GM13976 (cell line): Measurements from ENCODE around the gene INAFM2.

Experiments
- DNase-seq: peaks from one replicate; pipeline ENCODE4 v3.0.0; 2012; ENCODE audit warnings: low spot score
- in situ Hi-C: fragments of 300-500 bp; cut with MboI; formaldehyde crosslinking; loops from one replicate; pipeline ENCODE4 v1.12.0; 2022; ENCODE audit warnings: low sequenced_read_pairs, mixed read lengths, inconsistent platforms; ENCODE audit not compliant: unreplicated experiment
- TF ChIP-seq, protein P1 (sequence below): IDR thresholded peaks from 2 replicates; pipeline ENCODE4 v1.5.1; 2012; ENCODE audit warnings: borderline replicate concordance, mild to moderate bottlenecking; ENCODE audit not compliant: insufficient read depth; ENCODE audit errors: extremely low read depth, missing control alignments, control extremely low read depth

The INAFM2 gene

DNA sequence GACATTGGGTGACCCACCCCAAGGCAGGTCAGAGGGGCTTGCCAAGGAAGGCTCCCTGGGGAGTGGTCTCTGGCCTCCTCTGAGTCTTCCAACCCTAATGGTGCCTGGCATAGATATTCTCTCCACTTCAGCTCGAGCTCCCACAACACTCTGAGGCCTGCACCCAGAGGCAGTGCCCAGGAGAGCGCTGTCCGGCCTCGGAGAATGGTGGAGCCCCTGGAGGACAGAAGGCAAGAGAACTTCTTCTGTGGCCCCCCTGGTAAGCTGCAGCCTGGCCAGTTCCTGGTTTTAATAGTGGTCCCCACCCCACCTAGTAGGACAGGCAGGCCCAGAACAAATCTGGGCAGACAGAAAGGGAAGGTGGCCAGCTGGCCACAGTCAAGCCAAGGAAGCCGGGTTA is 41.5 kb downstream of the INAFM2 start:
- no peak for DNase-seq
- in situ Hi-C loops: no loop called here
- TF ChIP-seq, protein P1, sequence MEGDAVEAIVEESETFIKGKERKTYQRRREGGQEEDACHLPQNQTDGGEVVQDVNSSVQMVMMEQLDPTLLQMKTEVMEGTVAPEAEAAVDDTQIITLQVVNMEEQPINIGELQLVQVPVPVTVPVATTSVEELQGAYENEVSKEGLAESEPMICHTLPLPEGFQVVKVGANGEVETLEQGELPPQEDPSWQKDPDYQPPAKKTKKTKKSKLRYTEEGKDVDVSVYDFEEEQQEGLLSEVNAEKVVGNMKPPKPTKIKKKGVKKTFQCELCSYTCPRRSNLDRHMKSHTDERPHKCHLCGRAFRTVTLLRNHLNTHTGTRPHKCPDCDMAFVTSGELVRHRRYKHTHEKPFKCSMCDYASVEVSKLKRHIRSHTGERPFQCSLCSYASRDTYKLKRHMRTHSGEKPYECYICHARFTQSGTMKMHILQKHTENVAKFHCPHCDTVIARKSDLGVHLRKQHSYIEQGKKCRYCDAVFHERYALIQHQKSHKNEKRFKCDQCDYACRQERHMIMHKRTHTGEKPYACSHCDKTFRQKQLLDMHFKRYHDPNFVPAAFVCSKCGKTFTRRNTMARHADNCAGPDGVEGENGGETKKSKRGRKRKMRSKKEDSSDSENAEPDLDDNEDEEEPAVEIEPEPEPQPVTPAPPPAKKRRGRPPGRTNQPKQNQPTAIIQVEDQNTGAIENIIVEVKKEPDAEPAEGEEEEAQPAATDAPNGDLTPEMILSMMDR: no peak

DNA sequence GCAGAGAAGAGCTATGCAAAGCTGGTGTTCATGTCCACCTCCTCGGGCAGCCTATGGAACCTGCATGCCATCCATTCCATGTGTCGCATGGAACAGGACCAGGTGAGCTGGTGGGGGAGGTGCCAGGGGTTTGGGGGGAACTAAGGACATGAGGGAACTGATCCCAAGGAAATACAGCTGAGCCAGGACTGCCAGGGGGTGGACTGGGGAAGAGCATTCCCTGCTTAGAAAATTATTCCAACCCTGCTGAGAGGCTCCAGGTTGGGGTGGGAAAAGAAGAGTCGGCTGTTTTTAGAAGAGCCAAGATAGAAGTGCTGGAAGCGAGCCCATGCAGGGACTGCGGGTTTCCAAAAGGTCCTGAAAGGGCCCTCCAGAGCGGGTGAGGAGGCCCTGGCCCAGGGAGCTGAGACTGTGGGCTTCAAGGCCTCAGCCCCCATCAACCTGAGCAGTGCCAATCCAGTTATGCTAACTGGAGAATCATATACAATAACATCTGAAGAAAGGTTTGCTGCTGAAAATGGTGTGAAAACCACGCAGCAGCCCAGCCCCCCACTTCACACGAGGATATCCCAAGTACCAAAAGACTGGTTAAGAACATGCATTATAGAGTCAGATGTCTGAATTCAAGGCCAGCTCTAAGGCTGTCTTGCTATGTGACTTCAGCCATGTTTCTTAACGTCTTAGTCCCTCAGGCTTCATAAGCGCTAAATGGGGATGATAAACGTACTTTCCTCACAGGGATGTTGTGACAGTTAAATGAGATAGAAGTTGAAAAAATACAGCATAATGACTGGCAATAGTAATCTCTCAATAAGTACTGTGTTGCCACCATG is 42.3 kb downstream of the INAFM2 start:
- TF ChIP-seq, protein P1: no peak
- no peak for DNase-seq
- in situ Hi-C loops: no loop called here

DNA sequence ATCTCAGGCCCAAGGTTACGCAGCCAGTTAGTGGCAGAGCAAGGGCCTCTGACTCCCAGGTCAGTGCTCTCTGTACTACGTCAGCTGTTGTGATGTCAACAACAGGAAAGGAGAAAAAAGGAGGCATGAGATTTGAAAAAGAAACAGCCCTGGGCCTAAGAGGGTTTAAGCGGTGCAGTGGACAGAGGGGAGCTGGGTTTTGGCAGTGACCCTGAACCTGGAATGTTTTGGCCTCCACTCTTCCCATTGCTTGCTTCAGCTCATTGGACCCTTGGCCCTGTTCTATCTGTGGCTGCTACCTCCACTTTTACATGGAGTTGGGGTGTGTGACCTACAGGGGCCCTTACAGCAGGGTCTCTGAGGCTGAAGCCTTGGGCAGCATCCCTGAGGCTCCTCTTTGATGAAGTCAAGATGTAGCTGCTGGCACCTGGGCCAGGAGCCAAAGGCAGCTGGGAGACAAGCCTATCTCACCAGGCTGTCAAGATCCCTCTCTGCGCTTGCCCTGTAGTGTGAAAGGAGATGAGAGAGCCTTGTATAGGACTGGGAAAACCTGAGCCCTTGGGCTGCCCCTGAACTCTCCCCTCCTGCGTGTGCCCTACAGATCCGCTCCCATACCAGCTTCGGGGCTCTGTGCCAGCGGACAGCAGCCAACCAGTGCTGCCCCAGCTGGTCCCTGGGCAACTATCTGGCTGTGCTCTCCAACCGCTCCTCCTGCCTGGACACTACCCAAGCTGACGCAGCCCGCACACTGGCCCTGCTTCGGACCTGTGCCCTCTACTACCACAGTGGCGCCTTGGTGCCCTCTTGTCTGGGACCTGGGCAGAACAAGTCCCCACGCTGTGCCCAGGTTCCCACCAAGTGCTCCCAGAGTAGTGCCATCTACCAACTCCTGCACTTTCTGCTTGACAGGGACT is 43.2 kb downstream of the INAFM2 start:
- no peak for DNase-seq
- TF ChIP-seq, protein P1: no peak
- in situ Hi-C loops: no loop called here

DNA sequence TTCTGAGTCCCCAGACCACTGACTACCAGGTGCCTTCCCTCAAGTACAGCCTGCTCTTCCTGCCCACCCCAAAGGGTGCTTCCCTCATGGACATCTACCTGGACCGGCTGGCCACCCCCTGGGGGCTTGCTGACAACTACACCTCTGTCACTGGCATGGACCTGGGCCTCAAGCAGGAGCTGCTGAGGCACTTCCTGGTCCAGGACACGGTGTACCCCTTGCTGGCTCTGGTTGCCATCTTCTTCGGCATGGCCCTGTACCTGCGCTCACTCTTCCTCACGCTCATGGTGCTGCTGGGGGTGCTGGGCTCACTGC is 43.8 kb downstream of the INAFM2 start:
- TF ChIP-seq, protein P1: no peak
- DNase-seq: peak; percentile 30
- in situ Hi-C loops: no loop called here

DNA sequence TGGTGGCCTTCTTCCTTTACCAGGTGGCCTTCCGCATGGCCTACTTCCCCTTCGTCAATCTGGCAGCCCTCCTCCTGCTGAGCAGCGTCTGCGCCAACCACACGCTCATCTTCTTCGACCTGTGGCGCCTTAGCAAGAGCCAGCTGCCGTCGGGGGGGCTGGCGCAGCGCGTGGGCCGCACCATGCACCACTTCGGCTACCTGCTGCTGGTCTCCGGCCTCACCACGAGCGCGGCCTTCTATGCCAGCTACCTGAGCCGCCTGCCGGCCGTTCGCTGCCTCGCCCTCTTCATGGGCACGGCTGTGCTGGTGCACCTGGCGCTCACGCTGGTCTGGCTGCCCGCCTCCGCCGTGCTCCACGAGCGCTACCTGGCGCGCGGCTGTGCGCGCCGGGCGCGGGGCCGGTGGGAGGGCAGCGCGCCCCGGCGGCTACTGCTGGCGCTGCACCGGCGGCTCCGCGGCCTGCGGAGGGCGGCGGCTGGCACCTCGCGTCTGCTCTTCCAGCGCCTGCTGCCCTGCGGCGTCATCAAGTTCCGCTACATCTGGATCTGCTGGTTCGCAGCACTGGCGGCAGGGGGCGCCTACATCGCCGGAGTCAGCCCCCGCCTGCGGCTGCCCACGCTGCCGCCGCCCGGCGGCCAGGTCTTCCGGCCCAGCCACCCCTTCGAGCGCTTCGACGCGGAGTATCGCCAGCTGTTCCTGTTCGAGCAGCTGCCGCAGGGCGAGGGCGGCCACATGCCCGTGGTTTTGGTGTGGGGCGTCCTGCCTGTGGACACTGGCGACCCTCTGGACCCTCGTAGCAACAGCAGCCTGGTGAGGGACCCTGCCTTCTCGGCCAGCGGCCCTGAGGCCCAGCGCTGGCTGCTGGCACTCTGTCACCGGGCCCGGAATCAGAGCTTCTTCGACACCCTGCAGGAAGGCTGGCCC is 44.5 kb downstream of the INAFM2 start:
- peak; percentile 93 for DNase-seq
- TF ChIP-seq, protein P1: peak; percentile 83
- in situ Hi-C loops: no loop called here

DNA sequence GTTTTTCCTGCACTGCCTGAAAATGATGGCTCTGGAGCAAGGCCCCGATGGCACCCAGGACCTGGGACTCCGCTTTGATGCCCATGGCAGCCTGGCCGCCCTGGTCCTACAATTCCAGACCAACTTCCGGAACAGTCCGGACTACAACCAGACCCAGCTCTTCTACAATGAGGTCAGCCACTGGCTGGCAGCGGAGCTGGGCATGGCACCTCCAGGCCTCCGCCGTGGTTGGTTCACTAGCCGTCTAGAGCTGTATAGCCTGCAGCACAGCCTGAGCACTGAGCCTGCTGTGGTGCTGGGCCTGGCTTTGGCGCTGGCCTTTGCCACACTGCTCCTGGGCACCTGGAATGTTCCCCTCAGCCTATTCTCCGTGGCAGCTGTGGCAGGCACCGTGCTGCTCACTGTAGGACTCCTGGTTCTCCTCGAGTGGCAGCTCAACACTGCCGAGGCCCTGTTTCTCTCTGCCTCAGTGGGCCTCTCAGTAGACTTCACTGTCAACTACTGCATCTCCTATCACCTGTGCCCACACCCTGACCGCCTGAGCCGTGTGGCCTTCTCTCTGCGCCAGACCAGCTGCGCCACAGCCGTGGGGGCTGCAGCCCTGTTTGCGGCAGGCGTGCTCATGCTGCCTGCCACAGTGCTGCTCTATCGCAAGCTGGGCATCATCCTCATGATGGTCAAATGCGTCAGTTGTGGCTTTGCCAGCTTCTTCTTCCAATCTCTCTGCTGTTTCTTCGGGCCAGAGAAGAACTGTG is 45.4 kb downstream of the INAFM2 start:
- no peak for DNase-seq
- TF ChIP-seq, protein P1: no peak
- in situ Hi-C loops: no loop called here
